Measurements from ENCODE around the gene ZNF594.

- no peak for TF ChIP-seq CTCF (IDR thresholded peaks at IDR 0.05)
- no peak for TF ChIP-seq POLR2A (IDR thresholded peaks at IDR 0.05)
Measured at GRCh38 chr17:5225668-5226457, 34.2 kb upstream of the ZNF594 start.
